Loucy (cell line): Measurements from ENCODE around the gene KIF17.

ENCODE experiments used
- H2AFZ ChIP-seq: fragments of 200-600 bp; sonication (generic); 2 replicates; pipeline ENCODE4 v1.6.0; 2016; ENCODE audit warnings: antibody characterized with exemption, mild to moderate bottlenecking, low read length, moderate library complexity
- H3F3A ChIP-seq: fragments of 200-600 bp; 2 replicates; pipeline ENCODE4 v1.6.0; 2016; ENCODE audit warnings: antibody characterized with exemption, low read depth, mild to moderate bottlenecking
- H3K27me3 ChIP-seq: fragments of 200-600 bp; sonication (generic); 2 replicates; pipeline ENCODE4 v1.6.1; 2014; ENCODE audit warnings: low read length, mild to moderate bottlenecking; ENCODE audit not compliant: insufficient read depth, poor library complexity, severe bottlenecking
- H3K36me3 ChIP-seq: fragments of 200-600 bp; sonication (generic); 2 replicates; pipeline ENCODE4 v1.6.1; 2016; ENCODE audit warnings: low read length; ENCODE audit not compliant: insufficient read depth
- H3K4me1 ChIP-seq: fragments of 200-600 bp; sonication (generic); 2 replicates; pipeline ENCODE4 v1.5.1; 2014; ENCODE audit warnings: low read length, mild to moderate bottlenecking; ENCODE audit not compliant: insufficient read depth, poor library complexity, severe bottlenecking
- H3K4me2 ChIP-seq: fragments of 200-600 bp; sonication (generic); 2 replicates; pipeline ENCODE4 v1.6.0; 2014; ENCODE audit warnings: antibody characterized with exemption, low read length, low read depth, mild to moderate bottlenecking; ENCODE audit not compliant: poor library complexity, severe bottlenecking
- H3K4me3 ChIP-seq: fragments of 200-600 bp; sonication (generic); 2 replicates; pipeline ENCODE4 v1.5.1; 2014; ENCODE audit warnings: low read length, mild to moderate bottlenecking, mixed read lengths; ENCODE audit not compliant: poor library complexity, severe bottlenecking
- H3K79me2 ChIP-seq: fragments of 200-600 bp; sonication (generic); 2 replicates; pipeline ENCODE4 v1.6.1; 2014; ENCODE audit warnings: low read length; ENCODE audit not compliant: insufficient read depth
- H3K9ac ChIP-seq: fragments of 200-600 bp; sonication (generic); 2 replicates; pipeline ENCODE4 v1.6.0; 2014; ENCODE audit warnings: mild to moderate bottlenecking, low read depth, low read length, moderate library complexity; ENCODE audit not compliant: poor library complexity, severe bottlenecking
- H3K9me2 ChIP-seq: fragments of 200-600 bp; sonication (generic); replicated peaks from 2 replicates; pipeline ENCODE4 v1.6.1; 2016; ENCODE audit warnings: low read depth, low read length, mixed read lengths
- H3K9me3 ChIP-seq: fragments of 200-600 bp; sonication (generic); 2 replicates; pipeline ENCODE4 v1.6.1; 2014; ENCODE audit warnings: mild to moderate bottlenecking, antibody characterized with exemption, low read length, low read depth; ENCODE audit not compliant: insufficient read depth
- H4K20me1 ChIP-seq: fragments of 200-600 bp; sonication (generic); 2 replicates; pipeline ENCODE4 v1.6.0; 2014; ENCODE audit warnings: antibody characterized with exemption, low read length, mild to moderate bottlenecking; ENCODE audit not compliant: insufficient read depth, poor library complexity, severe bottlenecking
- CTCF ChIP-seq: fragments of 200-600 bp; sonication (generic); conservative IDR thresholded peaks from 2 replicates; pipeline ENCODE4 v1.5.1; 2014; ENCODE audit warnings: mild to moderate bottlenecking, antibody characterized with exemption, low read length
- EZH2phosphoT487 ChIP-seq: fragments of 200-600 bp; IDR thresholded peaks from 2 replicates; pipeline ENCODE4 v1.6.1; 2018; ENCODE audit warnings: antibody characterized with exemption, mild to moderate bottlenecking, moderate library complexity, borderline replicate concordance

The KIF17 gene

DNA sequence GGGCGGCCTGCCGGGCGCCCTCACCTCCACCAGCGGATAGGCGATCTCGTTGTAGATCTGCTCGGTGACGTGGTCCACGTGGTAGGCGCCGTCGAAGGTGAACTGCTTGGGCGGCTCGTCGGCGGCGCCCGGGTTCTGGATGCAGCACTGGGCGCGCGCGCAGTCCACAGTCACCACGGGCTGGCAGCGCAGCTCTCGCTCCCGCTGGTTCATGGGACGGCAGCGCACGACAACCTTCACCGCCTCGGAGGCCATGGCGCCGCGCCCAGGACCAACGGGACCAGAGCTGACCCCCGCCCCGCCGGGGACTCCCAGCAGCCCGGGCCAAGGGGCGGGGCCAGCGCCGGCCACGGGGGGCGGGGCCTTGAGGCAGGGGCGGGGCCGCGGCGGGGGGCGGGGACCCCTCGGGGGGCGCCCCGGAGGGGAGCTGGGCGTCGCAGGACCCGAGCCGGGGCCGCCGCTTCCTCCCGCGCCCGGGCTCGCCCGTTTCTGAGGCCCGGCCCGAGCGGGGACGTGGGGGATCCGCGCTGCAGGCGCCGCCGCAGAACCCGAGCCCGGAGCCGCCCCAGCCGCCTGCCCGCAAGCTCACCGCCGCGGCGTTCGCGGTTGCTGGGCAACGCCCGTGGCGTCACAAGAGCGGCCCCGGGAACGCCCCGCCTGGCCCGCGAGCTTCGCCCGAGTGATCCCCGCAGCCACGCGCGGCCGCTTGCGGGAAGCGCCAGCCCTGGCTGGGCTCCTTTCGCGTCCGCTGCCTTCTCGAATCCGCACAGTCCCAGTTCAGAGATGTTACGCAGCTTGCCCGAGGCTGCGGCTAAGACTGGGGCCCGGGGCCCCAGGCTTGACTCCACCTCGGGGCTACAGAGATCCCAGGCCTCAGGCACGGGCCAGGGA, at the start of gene KIF17:
TSS of gene KIF17 (minus strand) at position 556 of the 891 bp plus-strand sequence. CDS start at position 255, 301 bp downstream.
- H3K36me3 ChIP-seq: no peaks in the 10 kb centered on the region
- no peak within 1 kb of the TSS for H2AFZ ChIP-seq
- no peaks in the 10 kb centered on the region for H3F3A ChIP-seq
- H3K9me3 ChIP-seq: no peaks in the 10 kb centered on the region
- peak within 1 kb of the TSS; percentile 21 for H3K4me3 ChIP-seq
- no peak for TF ChIP-seq EZH2phosphoT487
- no peak for TF ChIP-seq CTCF
- no peaks in the 10 kb centered on the region for H3K79me2 ChIP-seq
- H3K9me2 ChIP-seq: no peaks in the 10 kb centered on the region
- no peak within 1 kb of the TSS for H3K9ac ChIP-seq
- H3K27me3 ChIP-seq: no peaks in the 10 kb centered on the region
- no peaks in the 10 kb centered on the region for H3K4me1 ChIP-seq
- peak within 1 kb of the TSS; percentile 42 for H3K4me2 ChIP-seq
- no peaks in the 10 kb centered on the region for H4K20me1 ChIP-seq

DNA sequence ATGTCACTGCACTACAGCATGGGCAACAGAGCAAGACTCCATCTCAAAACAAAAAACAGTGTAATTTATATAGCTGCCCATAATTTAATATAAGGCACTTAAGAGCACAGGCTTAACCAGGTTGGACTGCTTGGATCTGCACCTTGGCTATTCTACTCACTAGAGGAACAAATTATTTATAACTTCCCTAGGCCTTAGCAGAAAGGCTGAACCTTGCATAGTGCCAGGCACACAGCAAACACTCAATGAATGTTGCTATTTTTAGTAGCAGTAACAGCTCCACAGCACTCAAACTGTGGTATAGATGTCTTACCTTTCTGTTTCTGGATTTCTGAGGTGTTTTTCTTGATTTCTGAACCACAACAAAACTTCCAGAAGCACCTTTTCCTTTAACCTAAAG, 49.5 kb upstream of the KIF17 start:
- TF ChIP-seq EZH2phosphoT487 (no peak), CTCF (no peak)
- H3K9me3 ChIP-seq: no peaks in the 10 kb centered on the region
- no peak overlapping the region for H3K4me2 ChIP-seq
- H3K27me3 ChIP-seq: no peaks in the 10 kb centered on the region
- H3K9ac ChIP-seq: no peak overlapping the region
- H2AFZ ChIP-seq: no peak overlapping the region
- peaks cover 15% of the 10 kb centered on the region for H4K20me1 ChIP-seq
- no peaks in the 10 kb centered on the region for H3K9me2 ChIP-seq
- peaks cover 13% of the 10 kb centered on the region; the same call in 1 of the 2 replicates for H3K79me2 ChIP-seq
- H3K4me1 ChIP-seq: no peaks in the 10 kb centered on the region
- no peak overlapping the region for H3K4me3 ChIP-seq
- H3F3A ChIP-seq: no peaks in the 10 kb centered on the region
- peaks cover 100% of the 10 kb centered on the region for H3K36me3 ChIP-seq

DNA sequence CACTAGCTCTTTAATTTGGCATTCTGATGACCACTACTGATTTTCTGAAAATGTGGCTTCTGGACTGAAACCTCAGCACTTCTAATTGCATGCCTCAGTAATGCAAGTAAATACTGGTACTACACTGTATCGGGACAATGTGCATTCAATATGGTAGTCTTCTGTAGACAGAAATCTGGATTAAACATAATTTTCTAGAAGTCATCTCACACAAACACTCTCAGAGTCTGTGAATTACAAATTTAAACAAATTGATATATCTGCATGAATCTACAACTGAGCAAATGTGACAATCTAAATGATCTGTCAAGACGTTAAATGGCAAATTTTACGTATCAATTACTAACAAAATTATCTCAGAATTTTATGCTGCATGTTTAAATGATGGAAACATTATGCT, 45.6 kb upstream of the KIF17 start:
- TF ChIP-seq EZH2phosphoT487: no peak
- TF ChIP-seq CTCF: no peak
- H3F3A ChIP-seq: no peaks in the 10 kb centered on the region
- H3K9me3 ChIP-seq: no peaks in the 10 kb centered on the region
- H2AFZ ChIP-seq: no peak overlapping the region
- H3K4me3 ChIP-seq: no peak overlapping the region
- no peaks in the 10 kb centered on the region for H3K27me3 ChIP-seq
- peaks cover 9% of the 10 kb centered on the region for H4K20me1 ChIP-seq
- H3K36me3 ChIP-seq: peaks cover 95% of the 10 kb centered on the region
- no peak overlapping the region for H3K4me2 ChIP-seq
- no peaks in the 10 kb centered on the region for H3K4me1 ChIP-seq
- H3K9me2 ChIP-seq: no peaks in the 10 kb centered on the region
- no peak overlapping the region for H3K9ac ChIP-seq
- H3K79me2 ChIP-seq: no peaks in the 10 kb centered on the region
